ENCODE results near the gene ISYNA1.

- TF ChIP-seq CTCF (conservative IDR thresholded peaks at IDR 0.05) (no peak), EZH2 (IDR thresholded peaks at IDR 0.05; ENCODE audit: low read depth) (no peak)
Observed at GRCh38 chr19:18460900-18461299, 23.0 kb upstream of the ISYNA1 start.
